GM12878 (cell line): ENCODE measurements around the gene ASPM. TPM values are rescaled to one million over a fixed set of nuclear protein-coding genes. Genes with fewer than 3 reads are reported as not detected.

ENCODE experiments used
- ATAC-seq: fragments of 200-7000 bp; cut with Tn5 transposase; 3 replicates; pipeline ENCODE4 v1.9.1; 2020; ENCODE audit warnings: mild to moderate bottlenecking, moderate library complexity
- BruUV-seq: library from RNA; stranded (reverse); fragments of 400-500 nt; replicated peaks from 2 replicates; lab custom pipeline; 2021; lab: Mats Ljungman, UMichigan
- CTCF ChIA-PET: fragments of 300-600 bp; sonication (Branson Sonifier 250); formaldehyde crosslinking; extraction: SDS; loops from one replicate; lab custom pipeline; 2021; ENCODE audit warnings: inconsistent platforms; lab: Yijun Ruan, JAX
- POLR2A ChIA-PET: fragments of 350-600 bp; formaldehyde crosslinking; extraction: SDS; loops from one replicate; lab custom pipeline; 2021; ENCODE audit warnings: inconsistent platforms; lab: Charles Lee
- RAD21 ChIA-PET: fragments of 300-600 bp; sonication (Branson Sonifier 250); formaldehyde crosslinking; loops from one replicate; lab custom pipeline; 2023; ENCODE audit warnings: antibody characterized with exemption; ENCODE audit not compliant: unreplicated experiment; lab: Charles Lee
- SMC1A ChIA-PET: fragments of 300-600 bp; sonication (Branson Sonifier 250); formaldehyde crosslinking; loops from one replicate; lab custom pipeline; 2023; ENCODE audit not compliant: unreplicated experiment, uncharacterized antibody; lab: Charles Lee
- DNase-seq: peaks from one replicate; pipeline ENCODE4 v3.0.0-alpha.2; 2011; ENCODE audit warnings: low read depth, low spot score
- FAIRE-seq: peaks from 3 replicates; lab custom pipeline; 2011; peaks lifted over from hg19 to GRCh38; lab: Jason Lieb, UNC
- H2AFZ ChIP-seq: 2 replicates; pipeline ENCODE4 v1.6.0; 2011; ENCODE audit warnings: low read depth, low read length, control low read depth; ENCODE audit not compliant: control insufficient read depth
- H3K27ac ChIP-seq: 2 replicates; pipeline ENCODE4 v1.5.1; 2011; ENCODE audit warnings: control low read depth; ENCODE audit not compliant: control insufficient read depth, insufficient read depth
- H3K27me3 ChIP-seq, 2 experiments: replicated peaks in 1 of 2; 2 replicates each; pipeline versions ENCODE4 v1.6.0 to v1.6.1; 2011; ENCODE audit warnings: low read length in 1 of 2; ENCODE audit not compliant: control insufficient read depth in 2 of 2, insufficient read depth in 2 of 2
- H3K36me3 ChIP-seq, 2 experiments: 2 replicates each; pipeline ENCODE4 v1.5.1; 2011; ENCODE audit warnings: low read length in 1 of 2; ENCODE audit not compliant: control insufficient read depth in 2 of 2, insufficient read depth in 2 of 2
- H3K4me1 ChIP-seq: 2 replicates; pipeline ENCODE4 v1.6.1; 2011; ENCODE audit warnings: mild to moderate bottlenecking, low read length, moderate library complexity, mixed read lengths; ENCODE audit not compliant: control insufficient read depth, insufficient read depth
- H3K4me2 ChIP-seq: 2 replicates; pipeline ENCODE4 v1.6.0; 2011; ENCODE audit warnings: control low read depth; ENCODE audit not compliant: control insufficient read depth, insufficient read depth
- H3K4me3 ChIP-seq: fragments of 200-600 bp; sonication (generic); 2 replicates; pipeline ENCODE4 v1.5.1; 2016
- H3K79me2 ChIP-seq: 2 replicates; pipeline ENCODE4 v1.6.0; 2011; ENCODE audit warnings: low read length; ENCODE audit not compliant: control insufficient read depth, insufficient read depth
- H3K9ac ChIP-seq: 2 replicates; pipeline ENCODE4 v1.8.0; 2011; ENCODE audit warnings: low read length, control low read depth, mixed read lengths; ENCODE audit not compliant: control insufficient read depth, insufficient read depth
- H3K9me3 ChIP-seq: replicated peaks from 3 replicates; pipeline ENCODE4 v1.5.1; 2011; ENCODE audit warnings: mild to moderate bottlenecking, low read length; ENCODE audit not compliant: control insufficient read depth, insufficient read depth
- H4K20me1 ChIP-seq: 2 replicates; pipeline ENCODE4 v1.6.0; 2011; ENCODE audit not compliant: control insufficient read depth, insufficient read depth
- EP300 ChIP-seq, 2 experiments: fragments of 150-350 bp in 1 of 2; IDR thresholded peaks; 2 replicates each; pipeline ENCODE4 v1.6.1; 2011 to 2012; ENCODE audit warnings: low read depth in 2 of 2, low read length in 2 of 2, borderline replicate concordance in 1 of 2, improper control_type of control experiment in 1 of 2, inconsistent platforms in 1 of 2; ENCODE audit not compliant: control insufficient read depth in 1 of 2
- JUND ChIP-seq: IDR thresholded peaks from 2 replicates; pipeline ENCODE4 v1.6.1; 2012; ENCODE audit warnings: low read depth, mild to moderate bottlenecking, low read length, improper control_type of control experiment, moderate library complexity
- MTA3 ChIP-seq: IDR thresholded peaks from 2 replicates; pipeline ENCODE4 v1.6.1; 2012; ENCODE audit warnings: low read length, inconsistent platforms, borderline replicate concordance
- PML ChIP-seq: IDR thresholded peaks from 2 replicates; pipeline ENCODE4 v1.6.1; 2012; ENCODE audit warnings: low read length, inconsistent platforms
- PRDM15 ChIP-seq: fragments of 450-650 bp; formaldehyde crosslinking; IDR thresholded peaks from 2 replicates; pipeline ENCODE4 v1.4.0; 2020; ENCODE audit warnings: mild to moderate bottlenecking, moderate library complexity
- RUNX3 ChIP-seq: IDR thresholded peaks from 2 replicates; pipeline ENCODE4 v1.6.1; 2012; ENCODE audit warnings: low read length, inconsistent platforms
- SMARCA5 ChIP-seq: fragments of 450-650 bp; IDR thresholded peaks from 2 replicates; pipeline ENCODE4 v1.6.1; 2017; ENCODE audit warnings: mild to moderate bottlenecking
- TCF7 ChIP-seq: IDR thresholded peaks from 2 replicates; pipeline ENCODE4 v1.6.1; 2014; ENCODE audit warnings: antibody characterized with exemption, borderline replicate concordance
- WGBS: methylation state at CpG from one replicate; pipeline ENCODE4 v1.1.6; 2016; ENCODE audit warnings: low lambda C conversion rate; ENCODE audit not compliant: insufficient replicate concordance, insufficient coverage; ENCODE audit errors: missing lambda C conversion rate; 5-methylcytosine and 5-hydroxymethylcytosine counted together
- in situ Hi-C: fragments of 300-500 bp; cut with MboI; formaldehyde crosslinking; loops from 9 replicates; pipeline ENCODE4 v1.14.3; 2018; ENCODE audit warnings: mixed read lengths
- intact Hi-C: fragments of 100-400 bp; cut with micrococcal nuclease; formaldehyde crosslinking; loops from one replicate; pipeline ENCODE4 v1.14.2; 2022; ENCODE audit not compliant: unreplicated experiment
- polyA plus RNA-seq, 11 experiments: library from polyadenylated mRNA; depleted of rRNA in 4 of 11; unstranded in 6 of 11; stranded (reverse) in 5 of 11; fragments of >200 nt; fragmentation: Nextera tagmentation in 4 of 11; fragmentation: Illumina TruSeq in 1 of 11; extraction: Ambion mirVana in 4 of 11; extraction: Trizol in 1 of 11; gene quantifications; 1 replicate in 1 of 11; 2 replicates in 10 of 11; pipeline versions ENCODE4 v1.2.1 to v1.2.3, GENCODE V29; 2011 to 2016; ENCODE audit warnings: inconsistent platforms in 2 of 11, missing spikeins in 2 of 11, low read depth in 1 of 11
- total RNA-seq, 4 experiments: library from RNA; depleted of rRNA in 3 of 4; stranded (reverse); fragments of >200 nt in 3 of 4; fragmentation: Illumina TruSeq in 1 of 4; extraction: Trizol in 1 of 4; gene quantifications; 2 replicates each; pipeline versions ENCODE4 v1.2.1 to v1.2.3, GENCODE V29; 2013 to 2021
- TF ChIP-seq, protein P1 (sequence below): IDR thresholded peaks from 2 replicates; pipeline ENCODE4 v1.6.1; 2012; ENCODE audit warnings: low read depth, low read length, improper control_type of control experiment

Gene ASPM
- total and polyA plus RNA-seq, 10 of the 15 experiments (the other 5 are each of a cell fraction or from before 2014, with no cell fraction given) = 16.2 to 54.9 (median 26.4) TPM

GRCh38 chr1:197041486-197042353, 104.7 kb downstream of the ASPM start:
- RAD21 ChIA-PET = interaction anchor here (1.6 kb wide), 1 partner anchor 30 kb away, joined by 3 read pairs; no protein-coding TSS in a partner anchor
- 0 out of 2 replicates have a peak overlapping the region, but pooled peaks have one; percentile 1 for H3K4me3 ChIP-seq
- no peaks in the 10 kb centered on the region for H3K36me3 ChIP-seq
- no peaks in the 10 kb centered on the region for H4K20me1 ChIP-seq
- FAIRE-seq = no peak
- intact Hi-C loops (no loop called here), in situ Hi-C loops (no loop called here)
- no TSS peak for BruUV-seq
- DNase-seq = no peak
- no peak overlapping the region for H3K27ac ChIP-seq
- H2AFZ ChIP-seq = peak overlapping the region; percentile 63
- WGBS = 20% methylated on average over 7 of the region's 7 CpGs
- CTCF ChIA-PET = no interaction called here
- SMC1A ChIA-PET = interaction anchor here (0.8 kb wide), 2 partner anchors 21 to 102 kb away, joined by 3 read pairs; no protein-coding TSS in a partner anchor
- H3K9me3 ChIP-seq = no peaks in the 10 kb centered on the region
- POLR2A ChIA-PET = no interaction called here
- TF ChIP-seq SMARCA5 (peak; percentile 57; the same call in 1 of the 2 replicates), TCF7 (no peak), RUNX3 (peak; percentile 81)
- no peak overlapping the region for H3K9ac ChIP-seq
- no peaks in the 10 kb centered on the region for H3K27me3 ChIP-seq
- peak overlapping the region; percentile 50 for H3K4me2 ChIP-seq
- no peaks in the 10 kb centered on the region for H3K4me1 ChIP-seq
- H3K79me2 ChIP-seq = no peaks in the 10 kb centered on the region
- ATAC-seq = peak; percentile 69

DNA sequence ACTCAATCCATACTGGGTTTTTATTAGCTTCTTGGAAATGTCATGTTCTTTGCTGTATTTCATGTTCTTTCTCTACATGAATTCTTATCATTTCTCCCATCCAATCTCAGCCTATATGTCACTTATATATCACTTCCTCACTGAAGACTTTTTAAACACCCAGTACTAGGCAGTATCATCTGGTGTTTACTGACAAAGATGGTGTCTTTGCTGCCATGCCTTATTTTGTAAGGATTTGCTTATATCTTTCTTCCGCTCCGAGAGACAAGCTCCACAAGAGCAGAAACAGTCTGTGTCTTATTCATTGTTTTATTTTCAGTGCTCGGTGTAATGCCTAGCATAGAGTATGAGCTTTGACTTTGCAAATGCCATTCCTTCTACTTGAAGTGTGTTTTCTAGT, 109.6 kb downstream of the ASPM start:
- Histone ChIP-seq H3K9me3 (no peaks in the 10 kb centered on the region), H3K79me2 (no peaks in the 10 kb centered on the region), H3K4me1 (no peaks in the 10 kb centered on the region), H3K36me3 (no peaks in the 10 kb centered on the region), H3K4me3 (no peak overlapping the region), H3K27me3 (no peaks in the 10 kb centered on the region), H4K20me1 (no peaks in the 10 kb centered on the region), H3K9ac (no peak overlapping the region), H2AFZ (no peak overlapping the region), H3K4me2 (no peak overlapping the region), H3K27ac (no peak overlapping the region)
- DNase-seq (no peak), FAIRE-seq (no peak), ATAC-seq (no peak)
- in situ Hi-C loops (no loop called here), intact Hi-C loops (no loop called here)
- CTCF ChIA-PET = no interaction called here
- no TSS peak for BruUV-seq
- RAD21 ChIA-PET = no interaction called here
- POLR2A ChIA-PET = interaction anchor here (0.6 to 0.8 kb wide), 2 partner anchors 169 to 294 kb away, joined by 3 to 5 read pairs; no protein-coding TSS in a partner anchor
- SMC1A ChIA-PET = interaction anchor here (1.0 kb wide), 1 partner anchor 34 kb away, joined by 3 read pairs; no protein-coding TSS in a partner anchor
- 91% methylated on average over 3 of the region's 3 CpGs for WGBS
- TF ChIP-seq JUND = no peak
- TF ChIP-seq, protein P1, sequence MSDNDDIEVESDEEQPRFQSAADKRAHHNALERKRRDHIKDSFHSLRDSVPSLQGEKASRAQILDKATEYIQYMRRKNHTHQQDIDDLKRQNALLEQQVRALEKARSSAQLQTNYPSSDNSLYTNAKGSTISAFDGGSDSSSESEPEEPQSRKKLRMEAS = no peak
- no peak for TF ChIP-seq PML
- TF ChIP-seq EP300 (IDR thresholded peaks at IDR 0.05; ENCODE audit: borderline replicate concordance in 1 of 2, control insufficient read depth in 1 of 2, low read depth in 2 of 2, low read length in 2 of 2) = no peak
- TF ChIP-seq MTA3 = no peak
- TF ChIP-seq PRDM15 (CRISPR knock-in tag) = no peak
